ENCODE results near the gene EVX2. TPM values are rescaled to one million over a fixed set of nuclear protein-coding genes. Genes with fewer than 3 reads are reported as not detected.

EVX2 gene
- total RNA-seq, 4 donors from 2014 or later, result not detected

GRCh38 chr2:176100547-176101140 lies 16.9 kb upstream of the EVX2 start:
- H3K4me3 ChIP-seq, result no peak overlapping the region
- peaks cover 100% of the 10 kb centered on the region for H3K27me3 ChIP-seq
- no peak for TF ChIP-seq POLR2A (IDR thresholded peaks at IDR 0.05)
- no peak for TF ChIP-seq EP300 (IDR thresholded peaks at IDR 0.05)
- no peak for TF ChIP-seq CTCF (IDR thresholded peaks at IDR 0.05)
- no peak for TF ChIP-seq POLR2AphosphoS5 (IDR thresholded peaks at IDR 0.05)

GRCh38 chr2:176099728-176100546 lies 16.2 kb upstream of the EVX2 start, which contains the start of gene HOXD12:
Gene HOXD12 (plus strand): TSS chr2:176099795. CDS start chr2:176099802, 7 bp downstream.
- WGBS, result 11% methylated on average over 8 of the region's 70 CpGs
- TF ChIP-seq POLR2AphosphoS5 (IDR thresholded peaks at IDR 0.05) (no peak), POLR2A (IDR thresholded peaks at IDR 0.05) (no peak)
- H3K27me3 ChIP-seq, result peaks cover 100% of the 10 kb centered on the region
- DNase-seq (ENCODE audit: low spot score in 2 of 2), result peak; percentile 39 to 70
- no peaks in the 10 kb centered on the region for H3K9me3 ChIP-seq
- H3K27ac ChIP-seq, result no peak within 1 kb of the TSS
- no peaks in the 10 kb centered on the region for H3K36me3 ChIP-seq
- no peak within 1 kb of the TSS for H3K4me3 ChIP-seq
- peaks cover 52% of the 10 kb centered on the region for H3K4me1 ChIP-seq

More at GRCh38 chr2:176100547-176101140, 16.9 kb upstream of the EVX2 start:
- peak in 1 of 2 donors; percentile 52 for DNase-seq (ENCODE audit: low spot score in 2 of 2)
- H3K9me3 ChIP-seq, result no peaks in the 10 kb centered on the region
- H3K4me1 ChIP-seq, result peaks cover 54% of the 10 kb centered on the region
- no peaks in the 10 kb centered on the region for H3K36me3 ChIP-seq
- H3K27ac ChIP-seq, result no peak overlapping the region
- WGBS, result 32% methylated on average over 28 of the region's 28 CpGs

- Histone ChIP-seq H3K4me1 (peaks cover 45% of the 10 kb centered on the region), H3K27me3 (peaks cover 100% of the 10 kb centered on the region), H3K4me3 (no peak overlapping the region), H3K36me3 (no peaks in the 10 kb centered on the region), H3K9me3 (no peaks in the 10 kb centered on the region), H3K27ac (no peak overlapping the region)
- no peak for DNase-seq (ENCODE audit: low spot score in 2 of 2)
- WGBS, result 19% methylated on average over 13 of the region's 30 CpGs
- TF ChIP-seq POLR2AphosphoS5 (IDR thresholded peaks at IDR 0.05), result no peak
- no peak for TF ChIP-seq CTCF (IDR thresholded peaks at IDR 0.05)
- no peak for TF ChIP-seq POLR2A (IDR thresholded peaks at IDR 0.05)
- no peak for TF ChIP-seq EP300 (IDR thresholded peaks at IDR 0.05)
Measured at GRCh38 chr2:176099159-176099727, 15.5 kb upstream of the EVX2 start.

GRCh38 chr2:176098366-176099158 lies 14.8 kb upstream of the EVX2 start:
- TF ChIP-seq POLR2AphosphoS5 (IDR thresholded peaks at IDR 0.05) (no peak), POLR2A (IDR thresholded peaks at IDR 0.05) (no peak), CTCF (IDR thresholded peaks at IDR 0.05) (no peak), EP300 (IDR thresholded peaks at IDR 0.05) (no peak)
- Histone ChIP-seq H3K4me3 (no peak overlapping the region), H3K36me3 (no peaks in the 10 kb centered on the region), H3K9me3 (no peaks in the 10 kb centered on the region), H3K27ac (no peak overlapping the region), H3K4me1 (peaks cover 40% of the 10 kb centered on the region), H3K27me3 (peaks cover 100% of the 10 kb centered on the region)
- WGBS, result no CpG with 5 or more reads among the region's 35 CpGs
- DNase-seq (ENCODE audit: low spot score in 2 of 2), result peak in 1 of 2 donors; percentile 58

GRCh38 chr2:176097820-176098365 lies 14.1 kb upstream of the EVX2 start:
- DNase-seq (ENCODE audit: low spot score in 2 of 2), result no peak
- WGBS, result 5% methylated on average over 17 of the region's 18 CpGs
- H3K27ac ChIP-seq, result no peak overlapping the region
- peak overlapping the region; percentile 47 for H3K4me3 ChIP-seq
- peaks cover 100% of the 10 kb centered on the region for H3K27me3 ChIP-seq
- no peaks in the 10 kb centered on the region for H3K9me3 ChIP-seq
- peaks cover 47% of the 10 kb centered on the region for H3K4me1 ChIP-seq
- no peaks in the 10 kb centered on the region for H3K36me3 ChIP-seq
- TF ChIP-seq CTCF (IDR thresholded peaks at IDR 0.05), result no peak
- TF ChIP-seq POLR2A (IDR thresholded peaks at IDR 0.05), result no peak
- TF ChIP-seq POLR2AphosphoS5 (IDR thresholded peaks at IDR 0.05), result no peak
- no peak for TF ChIP-seq EP300 (IDR thresholded peaks at IDR 0.05)

All from suprapubic skin (tissue), 4 donors.